ENCODE data around the gene HCN2. TPM values are rescaled to one million over a fixed set of nuclear protein-coding genes. Genes with fewer than 3 reads are reported as not detected.

HCN2 gene
- polyA plus RNA-seq, 1 experiment: 1.5 TPM

- DNase-seq (ENCODE audit: low read depth): no peak
- Histone ChIP-seq H3K36me3 (ENCODE audit: control insufficient read depth, insufficient read depth, low read length) (peaks cover 12% of the 10 kb centered on the region), H3K4me3 (ENCODE audit: low read depth, low read length) (no peak within 1 kb of the TSS), H3K27me3 (ENCODE audit: control insufficient read depth, insufficient read depth, low read length) (no peaks in the 10 kb centered on the region)
- ChIA-PET CTCF (no interaction called here), POLR2A (no interaction called here)
- TF ChIP-seq CTCF (IDR thresholded peaks at IDR 0.05; ENCODE audit: insufficient read depth, low read depth, low read length): no peak
These were observed 45.6 kb upstream of the HCN2 start, which contains the start of gene GZMM for GRCh38 chr19:543910-544608. Gene GZMM (plus strand): TSS chr19:544053. CDS start chr19:544072, 19 bp downstream.

GRCh38 chr19:547117-547516 lies 42.6 kb upstream of the HCN2 start:
- no peak for DNase-seq (ENCODE audit: low read depth)
- Histone ChIP-seq H3K27me3 (ENCODE audit: control insufficient read depth, insufficient read depth, low read length) (no peaks in the 10 kb centered on the region), H3K36me3 (ENCODE audit: control insufficient read depth, insufficient read depth, low read length) (peaks cover 5% of the 10 kb centered on the region), H3K4me3 (ENCODE audit: low read depth, low read length) (no peak overlapping the region)
- no peak for TF ChIP-seq CTCF (IDR thresholded peaks at IDR 0.05; ENCODE audit: insufficient read depth, low read depth, low read length)
- POLR2A ChIA-PET: no interaction called here
- CTCF ChIA-PET: interaction anchor here (1.0 to 2.8 kb wide), 2 partner anchors 14 to 299 kb away, joined by 3 to 7 read pairs; no protein-coding TSS in a partner anchor

GRCh38 chr19:547836-548720 lies 41.6 kb upstream of the HCN2 start:
- Histone ChIP-seq H3K4me3 (ENCODE audit: low read depth, low read length) (no peak overlapping the region), H3K36me3 (ENCODE audit: control insufficient read depth, insufficient read depth, low read length) (no peaks in the 10 kb centered on the region), H3K27me3 (ENCODE audit: control insufficient read depth, insufficient read depth, low read length) (no peaks in the 10 kb centered on the region)
- POLR2A ChIA-PET: no interaction called here
- DNase-seq (ENCODE audit: low read depth): no peak
- no peak for TF ChIP-seq CTCF (IDR thresholded peaks at IDR 0.05; ENCODE audit: insufficient read depth, low read depth, low read length)
- CTCF ChIA-PET: interaction anchor here (1.0 kb wide), 1 partner anchor 298 kb away, joined by 3 read pairs; no protein-coding TSS in a partner anchor

- Histone ChIP-seq H3K4me3 (ENCODE audit: low read depth, low read length) (no peak overlapping the region), H3K36me3 (ENCODE audit: control insufficient read depth, insufficient read depth, low read length) (no peaks in the 10 kb centered on the region), H3K27me3 (ENCODE audit: control insufficient read depth, insufficient read depth, low read length) (no peaks in the 10 kb centered on the region)
- POLR2A ChIA-PET: no interaction called here
- TF ChIP-seq CTCF (IDR thresholded peaks at IDR 0.05; ENCODE audit: insufficient read depth, low read depth, low read length): no peak
- CTCF ChIA-PET: interaction anchor here (0.9 to 1.2 kb wide), 2 partner anchors 16 to 42 kb away, joined by 3 read pairs; partner anchors contain the start of gene TPGS1
- DNase-seq (ENCODE audit: low read depth): no peak
These were observed 40.5 kb upstream of the HCN2 start for GRCh38 chr19:548886-549830.

All from BJ (cell line).